Stomach (tissue), 4 donors: ENCODE measurements around the gene CADM2.

Source experiments
- CTCF ChIP-seq, 7 experiments: fragments of 450-650 bp in 4 of 7; fragments of 200-600 bp in 3 of 7; sonication (generic) in 3 of 7; IDR thresholded peaks; one replicate each; pipeline ENCODE4 v1.5.1; 2016 to 2019; ENCODE audit warnings: antibody characterized with exemption in 7 of 7, control low read depth in 2 of 7, mild to moderate bottlenecking in 1 of 7
- EP300 ChIP-seq: sonication (generic); formaldehyde crosslinking; IDR thresholded peaks from one replicate; pipeline ENCODE4 v1.6.1; 2017; ENCODE audit warnings: antibody characterized with exemption
- POLR2A ChIP-seq, 4 donors: fragments of 450-650 bp; IDR thresholded peaks; one replicate each; pipeline ENCODE4 v1.6.1; 2016; ENCODE audit warnings: antibody characterized with exemption in 4 of 4, control low read depth in 2 of 4, mild to moderate bottlenecking in 1 of 4, moderate library complexity in 1 of 4
- POLR2AphosphoS5 ChIP-seq, 3 donors: sonication (generic); formaldehyde crosslinking; IDR thresholded peaks; one replicate each; pipeline ENCODE4 v1.6.1; 2016; ENCODE audit warnings: antibody characterized with exemption in 3 of 3

DNA sequence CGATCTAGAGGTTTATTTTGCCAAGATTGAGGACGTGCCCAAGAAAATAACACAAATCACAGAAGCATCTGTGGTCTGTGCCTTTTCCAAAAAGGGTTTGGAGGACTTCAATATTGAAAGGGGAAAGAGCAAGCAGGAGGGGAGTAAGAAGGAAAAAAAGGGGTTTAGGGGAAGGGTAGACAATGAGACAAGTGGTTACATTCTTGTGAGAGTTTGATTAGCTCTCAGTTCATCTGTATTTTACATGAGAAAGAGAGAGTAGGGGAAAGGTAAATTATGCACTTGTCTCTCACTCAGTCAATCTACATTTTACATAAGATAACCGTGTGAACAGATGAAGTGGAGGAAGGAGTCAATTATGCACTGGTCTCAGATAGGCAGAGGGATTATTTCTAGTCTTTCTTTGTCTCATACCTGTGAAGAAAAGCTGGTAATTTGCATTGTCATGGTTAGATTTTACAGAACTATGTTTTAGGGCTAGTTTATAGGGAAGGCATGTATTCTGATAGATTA, 931.3 kb downstream of the CADM2 start:
- TF ChIP-seq CTCF (IDR thresholded peaks at IDR 0.05) (no peak), POLR2AphosphoS5 (IDR thresholded peaks at IDR 0.05) (no peak), EP300 (no peak), POLR2A (IDR thresholded peaks at IDR 0.05) (no peak)
